ENCODE data around the gene OSTM1.

GRCh38 chr6:108123481-108123929, 49.0 kb upstream of the OSTM1 start:
- TF ChIP-seq POLR2A (IDR thresholded peaks at IDR 0.05; ENCODE audit: low read depth, low read length) (no peak), TAF1 (IDR thresholded peaks at IDR 0.05; ENCODE audit: borderline replicate concordance, low read depth, low read length) (no peak), POLR2AphosphoS5 (IDR thresholded peaks at IDR 0.05; ENCODE audit: low read depth, low read length) (no peak)

Measured in GM12892 (cell line).